HG02852 (cell line): ENCODE measurements around the gene PAPPA2.
"Not testable (repeated sequence)": the region's sequence is repeated elsewhere in the genome, so short reads cannot be mapped to it uniquely, and the experiment has no call there.

Experiments
- ATAC-seq: cut with Tn5 transposase; IDR thresholded peaks from one replicate; pipeline ENCODE4 v1.9.1; 2021; ENCODE audit warnings: mild to moderate bottlenecking, moderate library complexity; ENCODE audit not compliant: unreplicated experiment

The PAPPA2 gene

GRCh38 chr1:176602388-176603004, 139.5 kb downstream of the PAPPA2 start:
- ATAC-seq = no peak

DNA sequence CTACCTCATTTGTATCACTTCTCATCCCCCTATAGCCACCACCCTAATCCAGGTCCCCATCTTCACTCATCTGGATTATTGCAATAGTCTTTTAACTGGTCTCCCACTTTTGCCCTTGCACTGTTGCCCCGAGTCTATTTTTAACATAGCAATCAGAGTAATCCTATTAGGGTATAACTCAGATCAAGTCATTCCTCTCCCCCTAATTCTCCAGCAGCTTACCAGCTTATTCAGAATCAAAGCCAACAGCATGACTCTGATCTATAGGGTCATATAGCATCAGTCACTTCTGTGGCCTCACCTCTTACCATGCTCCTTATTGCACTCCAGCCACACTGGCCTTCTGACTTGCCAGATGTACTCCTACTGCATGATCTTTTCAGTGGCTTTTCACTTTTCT, 140.7 kb downstream of the PAPPA2 start:
- ATAC-seq = no peak

- no peak for ATAC-seq
These were observed 141.5 kb downstream of the PAPPA2 start for GRCh38 chr1:176604461-176604860.

DNA sequence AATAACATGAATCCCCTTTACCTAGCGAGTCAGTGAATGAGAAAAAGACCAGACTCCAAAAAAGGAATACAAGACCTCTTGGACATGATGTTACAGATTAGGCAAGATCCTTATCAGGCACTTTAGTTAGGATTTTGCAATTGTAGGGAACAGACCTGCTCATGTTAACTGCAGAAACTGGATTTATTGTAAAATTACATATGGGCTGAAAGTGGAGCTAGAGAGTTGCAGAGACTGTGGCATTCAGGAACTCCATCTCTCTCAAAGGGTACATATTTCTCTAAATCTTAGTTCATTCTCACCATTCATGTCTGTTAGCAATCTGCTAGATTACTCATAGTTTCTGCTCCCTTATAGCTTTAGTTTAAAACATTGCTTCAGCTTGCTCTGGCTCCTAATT, 142.2 kb downstream of the PAPPA2 start:
- no peak for ATAC-seq

GRCh38 chr1:176609556-176610408, 146.8 kb downstream of the PAPPA2 start:
- ATAC-seq = no peak

DNA sequence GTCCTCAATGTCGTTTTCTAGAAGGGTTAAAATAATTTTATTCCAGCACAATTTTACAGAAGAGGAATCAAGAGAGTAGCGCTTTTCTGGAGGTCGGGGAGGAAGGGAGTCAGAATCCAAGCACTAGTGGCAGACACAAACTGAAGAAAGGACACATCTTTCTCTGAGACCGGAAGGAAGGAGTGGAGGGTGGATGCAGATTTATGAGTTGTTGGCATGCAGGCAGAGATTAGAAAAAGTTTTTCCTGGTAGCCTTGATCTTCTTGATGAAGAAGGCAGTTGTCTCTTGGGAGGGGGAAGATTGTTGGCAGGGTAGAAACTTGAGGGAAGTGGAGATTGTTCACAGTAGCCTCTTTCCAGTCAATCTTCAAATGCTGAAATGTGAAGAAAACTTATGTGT, 149.8 kb downstream of the PAPPA2 start:
- no peak for ATAC-seq

- ATAC-seq = no peak
These were observed 154.9 kb downstream of the PAPPA2 start for GRCh38 chr1:176617881-176618280.

DNA sequence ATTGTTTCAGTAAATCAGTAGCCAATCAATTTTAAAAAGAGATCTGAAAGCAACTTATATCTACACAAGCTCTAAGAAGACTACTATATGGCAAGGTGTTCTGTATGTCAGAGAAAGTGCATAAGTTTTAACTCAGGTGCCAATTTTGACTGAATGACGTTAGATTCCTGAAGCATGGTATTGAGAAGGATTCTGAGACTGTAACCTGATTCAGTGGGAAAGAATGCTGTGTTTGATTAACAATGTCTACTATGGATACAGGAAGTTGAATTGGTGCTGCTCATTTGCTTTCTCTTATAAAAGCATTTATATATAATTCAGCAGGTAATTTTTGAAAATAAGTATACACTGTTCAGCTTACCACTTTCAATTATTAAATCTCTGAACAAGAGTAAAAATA, 156.3 kb downstream of the PAPPA2 start:
- no peak for ATAC-seq

GRCh38 chr1:176625365-176625764, 162.4 kb downstream of the PAPPA2 start:
- ATAC-seq = no peak

GRCh38 chr1:176626572-176627061, 163.6 kb downstream of the PAPPA2 start:
- no peak for ATAC-seq

- ATAC-seq = no peak
These were observed 165.8 kb downstream of the PAPPA2 start for GRCh38 chr1:176628775-176629174.

DNA sequence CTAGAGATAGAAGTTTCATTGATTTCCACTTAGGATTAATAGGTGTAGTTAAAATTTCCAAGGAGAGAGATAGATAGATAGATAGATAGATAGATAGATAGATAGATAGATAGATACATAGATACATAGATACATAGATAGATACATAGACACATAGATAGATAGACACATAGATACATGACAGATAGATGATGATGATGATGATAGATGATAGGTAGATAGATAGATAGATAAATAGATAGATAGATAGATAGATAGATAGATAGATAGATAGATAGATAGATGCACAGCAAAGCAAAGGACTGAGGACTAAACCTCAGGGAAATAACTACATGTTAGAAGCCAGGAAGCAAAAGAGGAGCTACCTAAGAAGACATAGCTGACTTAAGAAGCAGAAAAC, 171.8 kb downstream of the PAPPA2 start:
- ATAC-seq = not testable (repeated sequence)

DNA sequence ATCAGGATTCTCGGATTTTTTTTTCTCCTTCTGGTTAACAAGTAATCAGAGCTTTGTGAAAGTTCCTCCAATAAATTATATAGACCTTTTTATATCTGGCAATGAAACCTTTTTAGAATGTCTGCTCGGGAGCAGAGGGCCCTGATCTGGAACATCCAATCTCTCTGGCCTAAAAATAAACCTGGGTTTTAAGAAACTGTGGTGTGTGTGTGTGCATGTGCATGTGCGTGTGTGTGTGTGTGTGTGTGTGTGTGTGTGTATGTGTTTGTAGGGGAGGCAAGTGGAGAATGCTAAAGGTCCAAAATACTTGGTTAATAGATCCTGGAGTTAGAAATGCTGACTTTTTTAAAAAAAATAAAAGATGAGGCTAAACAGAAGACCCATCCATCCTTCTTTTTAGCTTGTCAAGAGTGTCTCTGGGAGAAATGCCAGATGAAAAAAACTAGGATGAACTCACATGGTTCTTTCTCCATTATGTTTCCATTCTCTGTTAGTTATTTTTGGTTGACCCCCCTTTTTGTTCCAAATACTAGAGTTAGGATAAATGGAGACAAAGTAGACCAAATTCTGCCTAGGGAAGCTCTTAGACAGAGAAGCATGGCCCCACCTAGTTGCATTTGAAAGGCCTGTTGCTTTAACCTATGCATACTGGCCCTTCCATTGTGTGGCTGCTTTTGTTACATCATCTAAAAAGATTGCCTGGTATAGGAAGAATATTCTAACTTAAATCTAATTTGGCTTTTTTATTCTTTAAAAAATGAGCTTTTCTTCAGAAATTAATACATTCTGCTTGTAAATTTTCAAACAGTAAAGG, 175.9 kb downstream of the PAPPA2 start:
- ATAC-seq = no peak

GRCh38 chr1:176643536-176643935, 180.6 kb downstream of the PAPPA2 start:
- ATAC-seq = no peak

DNA sequence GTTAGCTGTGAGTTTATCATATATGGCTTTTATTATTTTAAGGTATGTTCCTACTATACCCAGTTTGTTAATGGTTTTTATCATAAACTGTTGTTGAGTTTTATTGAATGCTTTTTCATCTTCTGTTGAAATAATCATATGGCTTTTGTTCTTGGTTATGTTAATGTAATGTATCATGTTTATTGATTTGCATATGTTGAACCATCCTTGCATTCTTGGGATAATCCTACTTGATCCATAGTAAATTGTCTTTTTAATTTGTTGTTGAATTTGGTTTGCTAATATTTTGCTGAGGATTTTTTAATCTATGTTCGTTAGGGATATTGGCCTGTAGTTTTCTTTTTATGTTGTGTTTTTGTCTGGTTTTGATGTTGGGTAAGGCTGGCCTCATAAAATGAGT, 185.6 kb downstream of the PAPPA2 start:
- no peak for ATAC-seq

- ATAC-seq = no peak
These were observed 193.5 kb downstream of the PAPPA2 start for GRCh38 chr1:176656257-176656995.

DNA sequence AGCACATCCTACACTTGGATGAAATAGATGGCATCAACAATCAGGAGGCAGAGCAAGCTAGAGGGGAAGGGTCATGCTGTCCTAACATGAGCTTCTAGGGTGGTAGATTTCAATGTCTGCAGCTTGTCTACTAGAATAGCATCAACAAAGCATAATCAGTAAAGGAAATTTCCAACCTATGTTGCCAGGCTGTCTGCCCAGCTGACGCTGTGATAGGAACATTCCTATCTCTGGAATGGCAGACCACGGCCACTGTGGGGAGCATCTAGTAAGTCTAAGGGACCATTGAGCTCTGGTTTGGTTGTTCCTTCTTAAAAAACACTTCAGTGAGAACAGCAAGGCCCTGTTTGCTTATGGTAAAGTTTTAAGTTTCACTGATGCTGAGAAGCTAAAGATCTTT, 206.8 kb downstream of the PAPPA2 start:
- no peak for ATAC-seq

DNA sequence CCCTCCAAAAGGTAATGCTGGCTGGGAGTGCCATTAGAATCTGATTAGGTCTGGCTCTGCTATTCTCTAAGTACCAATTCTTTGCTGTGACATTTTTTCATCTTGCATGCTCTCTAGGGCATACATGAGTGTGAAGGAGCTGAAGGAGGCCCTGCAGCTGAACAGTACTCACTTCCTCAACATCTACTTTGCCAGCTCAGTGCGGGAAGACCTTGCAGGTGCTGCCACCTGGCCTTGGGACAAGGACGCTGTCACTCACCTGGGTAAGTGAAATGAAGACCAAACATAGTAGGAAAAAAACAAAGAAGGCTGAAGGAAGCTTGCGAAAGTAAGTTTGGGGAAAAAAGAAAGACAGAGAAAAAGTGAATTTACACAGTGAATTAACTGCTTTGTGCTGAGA, 207.9 kb downstream of the PAPPA2 start:
- no peak for ATAC-seq

DNA sequence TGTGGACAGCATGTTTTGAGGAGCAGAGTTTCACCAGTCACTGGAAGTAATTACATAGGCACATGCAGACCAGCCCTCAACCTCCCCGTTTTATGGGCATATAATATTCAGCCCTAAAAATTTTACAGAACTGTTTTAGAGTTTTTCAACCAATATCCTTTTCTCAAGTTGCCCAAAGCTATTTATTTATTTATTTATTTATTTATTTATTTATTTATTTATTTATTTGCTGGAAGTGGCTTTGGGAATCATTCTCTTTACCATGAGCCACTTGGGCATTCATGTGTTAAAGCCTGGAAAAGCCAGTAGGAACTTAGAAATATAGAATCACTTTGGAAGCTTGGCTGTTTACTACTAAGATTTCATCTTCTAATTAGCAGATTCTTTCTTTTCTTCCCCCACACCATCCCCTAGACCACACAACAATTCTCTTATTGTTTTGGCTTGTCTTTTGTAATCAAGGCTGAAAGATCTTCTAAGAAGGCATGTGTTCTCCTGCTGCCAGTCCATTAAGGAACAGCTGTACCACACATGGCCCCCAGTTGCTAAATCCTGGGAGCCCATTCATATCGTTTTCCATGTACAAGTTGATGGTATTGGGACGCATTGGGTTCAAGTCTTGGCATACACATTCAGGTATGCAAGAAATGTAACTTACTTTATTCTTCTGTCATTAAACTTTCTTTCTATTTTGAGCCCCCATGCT, 220.0 kb downstream of the PAPPA2 start:
- ATAC-seq = no peak
